Stromal cell of bone marrow (primary cell): ENCODE measurements around the gene CHMP3.

Experiments
- DNase-seq: peaks from one replicate; pipeline ENCODE4 v3.0.0-alpha.2; 2012; ENCODE audit warnings: low read depth

Gene CHMP3

DNA sequence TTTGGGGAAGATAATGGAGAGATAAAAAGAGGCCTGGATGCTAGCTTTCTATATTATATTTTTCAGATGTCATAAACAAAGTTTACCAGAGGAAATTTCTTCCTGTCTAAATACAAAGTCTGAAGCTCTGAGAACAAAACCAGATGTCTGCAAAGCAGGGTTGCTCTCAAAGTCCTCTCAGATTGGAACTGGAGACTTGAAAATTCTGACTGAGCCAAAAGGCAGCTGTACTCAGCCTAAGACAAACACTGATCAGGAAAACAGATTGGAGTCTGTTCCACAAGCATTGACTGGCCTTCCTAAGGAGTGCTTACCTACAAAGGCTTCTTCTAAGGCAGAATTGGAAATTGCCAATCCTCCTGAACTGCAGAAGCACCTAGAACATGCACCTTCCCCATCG, 96.9 kb downstream of the CHMP3 start:
- no peak for DNase-seq

DNA sequence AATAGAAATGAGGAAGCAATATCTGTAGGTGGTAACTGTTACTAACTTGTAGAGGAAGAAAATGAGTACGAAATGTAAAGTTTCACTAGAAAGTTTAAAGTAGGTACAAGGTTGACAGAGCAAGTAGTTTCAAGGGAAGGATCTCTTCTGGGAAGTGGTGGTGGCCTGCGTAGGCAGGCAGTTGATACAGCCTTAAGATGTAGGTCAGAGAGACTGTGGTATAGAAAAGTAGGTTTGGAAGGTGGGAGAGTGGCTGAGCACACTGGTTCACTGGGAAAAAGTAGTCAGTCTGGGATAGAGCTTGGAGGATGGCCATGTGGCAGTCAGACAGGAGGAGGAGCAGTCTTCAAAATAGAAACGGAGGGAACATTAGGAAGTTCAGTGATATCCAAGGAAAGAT, 98.6 kb downstream of the CHMP3 start:
- DNase-seq = no peak

DNA sequence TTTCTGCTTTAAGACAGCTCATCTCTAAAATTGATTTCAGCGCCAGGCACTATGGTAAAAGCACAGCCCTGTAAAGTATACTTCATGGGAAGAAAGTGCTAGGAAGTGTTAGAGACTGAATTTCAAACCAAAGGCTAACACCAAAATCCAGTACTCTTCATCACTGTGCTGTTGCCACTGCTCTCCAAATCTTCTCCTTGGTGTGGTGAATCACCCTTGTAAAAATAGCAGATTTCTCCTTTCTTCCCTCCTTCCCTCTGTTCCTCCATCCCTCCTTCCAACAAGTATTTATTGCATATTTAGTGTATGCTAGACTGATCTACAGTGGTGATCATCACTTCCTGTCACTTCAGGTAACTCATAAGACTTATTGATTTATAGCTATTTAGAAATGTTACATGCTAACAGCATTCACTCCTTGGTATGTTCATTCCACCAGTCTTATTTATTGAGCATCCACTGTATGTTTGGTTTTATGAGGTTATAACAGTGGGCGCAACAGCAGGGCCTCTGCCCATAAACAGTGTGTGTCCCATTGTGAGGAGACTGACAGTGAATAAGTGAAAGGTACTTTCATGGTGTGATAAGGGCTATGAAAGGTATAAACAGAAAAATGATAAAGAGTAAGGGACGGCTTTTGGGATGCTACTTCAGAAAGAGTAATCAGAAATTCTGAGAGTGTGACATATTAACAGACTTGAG, 102.0 kb downstream of the CHMP3 start:
- no peak for DNase-seq

DNA sequence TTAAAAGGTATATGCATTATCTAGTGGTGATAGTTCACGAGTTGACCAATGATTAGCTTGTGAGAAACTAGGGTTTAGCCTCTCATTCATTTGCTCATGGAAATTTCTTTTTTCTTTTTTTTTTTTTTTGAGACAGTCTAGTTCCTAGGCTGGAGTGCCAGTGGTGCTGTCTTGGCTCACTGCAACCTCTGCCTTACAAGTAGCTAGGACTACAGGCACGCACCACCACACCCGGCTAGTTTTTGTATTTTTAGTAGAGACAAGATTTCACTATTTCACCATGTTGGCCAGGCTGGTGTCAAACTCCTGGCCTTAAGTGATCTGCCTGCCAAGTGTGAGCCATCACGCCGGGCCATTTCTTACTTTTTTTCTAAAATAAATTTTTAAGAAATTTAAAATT, 108.1 kb downstream of the CHMP3 start:
- no peak for DNase-seq

DNA sequence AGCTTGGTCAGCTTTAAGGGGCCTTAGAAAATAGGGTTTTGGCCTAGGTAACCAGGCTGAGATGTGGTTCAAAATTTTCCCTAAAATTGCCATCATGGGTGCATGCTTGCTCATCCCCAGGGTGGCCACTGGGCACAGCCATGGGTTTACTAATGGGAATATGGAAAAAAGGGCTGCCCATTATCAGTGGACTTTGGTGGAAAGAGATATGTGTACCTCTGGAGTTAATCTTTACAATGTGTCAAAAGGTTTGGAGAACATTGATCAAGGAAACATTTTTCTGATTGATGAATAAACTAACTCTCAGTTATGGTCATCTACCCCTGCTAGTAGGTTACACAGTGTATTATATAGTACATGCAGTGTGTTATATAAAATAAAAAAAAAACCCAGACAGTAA, 109.0 kb downstream of the CHMP3 start:
- no peak for DNase-seq

DNA sequence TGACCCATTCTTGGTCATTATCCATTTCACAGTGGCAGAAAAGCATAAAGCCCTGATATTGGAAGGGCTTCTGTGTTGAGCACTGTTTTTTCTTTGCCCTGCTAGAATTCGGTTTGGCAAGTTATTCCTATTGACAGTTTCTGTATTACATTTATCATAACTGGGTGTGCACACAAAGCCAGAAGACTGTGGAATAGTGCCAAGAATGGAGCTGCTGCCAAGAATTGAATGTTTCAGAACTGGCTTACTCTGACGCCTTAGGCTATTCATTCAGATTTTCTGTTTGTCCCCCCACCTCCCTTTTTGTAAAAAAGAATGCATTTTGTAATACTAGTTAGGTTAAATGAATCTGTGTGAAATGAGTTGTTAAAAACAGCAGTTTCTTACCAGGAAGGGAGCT, 109.4 kb downstream of the CHMP3 start:
- peak; percentile 85 for DNase-seq
